Fibroblast of the aortic adventitia (primary cell): ENCODE results near the gene NOC2L. TPM values are rescaled to one million over a fixed set of nuclear protein-coding genes. Genes with fewer than 3 reads are reported as not detected.

Source experiments
- DNase-seq: peaks from one replicate; pipeline ENCODE4 v3.0.0-alpha.2; 2010; ENCODE audit warnings: low read depth
- H3K4me3 ChIP-seq: 2 replicates; pipeline ENCODE4 v1.5.1; 2011; ENCODE audit warnings: low read depth, mild to moderate bottlenecking, control low read depth, low read length, moderate library complexity
- total RNA-seq: library from RNA; depleted of rRNA; stranded (reverse); fragments of >200 nt; gene quantifications from 2 replicates; pipeline ENCODE4 v1.2.3, GENCODE V29; 2012; ENCODE audit warnings: low replicate concordance
- TF ChIP-seq, protein P1 (sequence below): IDR thresholded peaks from 2 replicates; pipeline ENCODE4 v1.5.1; 2011; ENCODE audit warnings: mild to moderate bottlenecking, low read length, control low read depth, inconsistent platforms; ENCODE audit not compliant: insufficient read depth

Gene NOC2L
- total RNA-seq, 1 donor: 54.1 TPM

DNA sequence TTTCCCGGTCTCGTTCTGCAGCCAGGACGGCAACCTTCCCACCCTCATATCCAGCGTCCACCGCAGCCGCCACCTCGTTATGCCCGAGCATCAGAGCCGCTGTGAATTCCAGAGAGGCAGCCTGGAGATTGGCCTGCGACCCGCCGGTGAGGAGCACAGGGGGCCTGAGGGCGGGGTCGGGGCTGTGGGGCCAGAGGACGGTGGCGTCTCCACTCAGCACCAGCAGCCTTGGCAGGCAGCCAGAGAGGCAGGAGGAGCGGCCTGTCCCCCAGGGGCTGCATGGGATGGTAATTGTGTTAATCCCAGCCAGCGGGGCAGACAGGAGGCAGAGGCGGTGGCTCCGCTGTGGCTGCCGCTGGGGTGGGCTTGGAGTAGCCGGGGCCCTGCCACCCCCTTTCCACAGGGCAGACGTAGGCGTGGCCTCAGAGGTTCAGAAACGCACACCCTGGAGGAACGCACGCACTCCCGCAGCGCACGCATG lies 23.3 kb downstream of the NOC2L start:
- no peak for DNase-seq
- TF ChIP-seq, protein P1, sequence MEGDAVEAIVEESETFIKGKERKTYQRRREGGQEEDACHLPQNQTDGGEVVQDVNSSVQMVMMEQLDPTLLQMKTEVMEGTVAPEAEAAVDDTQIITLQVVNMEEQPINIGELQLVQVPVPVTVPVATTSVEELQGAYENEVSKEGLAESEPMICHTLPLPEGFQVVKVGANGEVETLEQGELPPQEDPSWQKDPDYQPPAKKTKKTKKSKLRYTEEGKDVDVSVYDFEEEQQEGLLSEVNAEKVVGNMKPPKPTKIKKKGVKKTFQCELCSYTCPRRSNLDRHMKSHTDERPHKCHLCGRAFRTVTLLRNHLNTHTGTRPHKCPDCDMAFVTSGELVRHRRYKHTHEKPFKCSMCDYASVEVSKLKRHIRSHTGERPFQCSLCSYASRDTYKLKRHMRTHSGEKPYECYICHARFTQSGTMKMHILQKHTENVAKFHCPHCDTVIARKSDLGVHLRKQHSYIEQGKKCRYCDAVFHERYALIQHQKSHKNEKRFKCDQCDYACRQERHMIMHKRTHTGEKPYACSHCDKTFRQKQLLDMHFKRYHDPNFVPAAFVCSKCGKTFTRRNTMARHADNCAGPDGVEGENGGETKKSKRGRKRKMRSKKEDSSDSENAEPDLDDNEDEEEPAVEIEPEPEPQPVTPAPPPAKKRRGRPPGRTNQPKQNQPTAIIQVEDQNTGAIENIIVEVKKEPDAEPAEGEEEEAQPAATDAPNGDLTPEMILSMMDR: no peak
- no peak overlapping the region for H3K4me3 ChIP-seq

DNA sequence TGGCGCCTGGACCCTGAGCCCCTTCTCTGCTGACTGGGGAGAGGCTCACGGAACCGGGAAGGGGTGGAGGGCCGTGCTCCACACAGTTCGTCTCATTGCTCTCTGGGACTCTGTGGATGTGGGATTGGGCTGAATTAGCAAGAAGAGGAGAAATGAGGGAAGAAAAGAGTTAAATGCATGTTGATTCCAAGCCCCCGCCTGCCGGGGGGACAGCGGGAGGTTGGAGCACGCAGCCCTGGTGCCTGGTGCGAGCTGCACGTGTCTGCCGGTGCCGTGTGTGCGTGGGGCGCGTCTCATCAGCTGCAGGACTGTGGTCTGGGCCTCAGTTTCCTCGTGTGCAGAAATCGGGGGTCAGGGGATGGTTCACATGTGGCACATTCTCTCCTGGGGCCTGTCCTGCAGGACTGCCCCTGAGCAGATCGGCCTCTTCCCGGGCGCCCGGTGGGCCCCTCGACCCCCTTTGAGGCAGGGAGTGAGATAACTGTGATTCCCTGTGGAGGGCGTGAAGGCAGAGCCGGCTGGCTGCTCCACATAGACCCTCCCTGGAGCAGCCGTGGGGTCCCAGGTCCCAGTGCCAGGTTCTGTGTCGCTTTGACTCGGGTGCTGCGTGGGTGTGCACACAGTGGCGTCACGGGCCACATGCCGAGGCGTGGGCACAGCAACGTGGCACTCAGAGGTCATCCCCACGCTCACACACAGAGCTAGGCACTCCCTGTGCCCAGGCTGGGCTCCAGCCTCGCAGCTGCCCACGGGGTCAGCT lies 23.9 kb downstream of the NOC2L start:
- DNase-seq: no peak
- no peak overlapping the region for H3K4me3 ChIP-seq
- TF ChIP-seq, protein P1: no peak

DNA sequence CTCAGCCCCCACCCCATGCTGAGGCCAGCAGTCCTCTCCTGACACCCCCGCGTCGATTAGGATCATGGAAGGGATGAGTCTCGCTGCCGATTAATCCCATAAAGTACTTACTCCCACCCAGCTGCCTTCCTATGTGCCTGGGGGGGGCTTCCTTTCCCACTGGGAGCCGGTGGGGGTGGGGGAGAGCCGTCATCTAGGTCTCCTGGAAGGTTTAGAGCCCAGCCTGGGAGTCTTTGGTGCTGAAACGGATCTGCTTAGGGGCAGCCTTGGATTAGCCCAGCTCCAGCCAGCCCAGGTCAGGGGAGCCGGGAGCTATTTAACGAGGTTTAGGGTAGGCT lies 25.5 kb downstream of the NOC2L start:
- TF ChIP-seq, protein P1: no peak
- H3K4me3 ChIP-seq: no peak overlapping the region
- DNase-seq: no peak

DNA sequence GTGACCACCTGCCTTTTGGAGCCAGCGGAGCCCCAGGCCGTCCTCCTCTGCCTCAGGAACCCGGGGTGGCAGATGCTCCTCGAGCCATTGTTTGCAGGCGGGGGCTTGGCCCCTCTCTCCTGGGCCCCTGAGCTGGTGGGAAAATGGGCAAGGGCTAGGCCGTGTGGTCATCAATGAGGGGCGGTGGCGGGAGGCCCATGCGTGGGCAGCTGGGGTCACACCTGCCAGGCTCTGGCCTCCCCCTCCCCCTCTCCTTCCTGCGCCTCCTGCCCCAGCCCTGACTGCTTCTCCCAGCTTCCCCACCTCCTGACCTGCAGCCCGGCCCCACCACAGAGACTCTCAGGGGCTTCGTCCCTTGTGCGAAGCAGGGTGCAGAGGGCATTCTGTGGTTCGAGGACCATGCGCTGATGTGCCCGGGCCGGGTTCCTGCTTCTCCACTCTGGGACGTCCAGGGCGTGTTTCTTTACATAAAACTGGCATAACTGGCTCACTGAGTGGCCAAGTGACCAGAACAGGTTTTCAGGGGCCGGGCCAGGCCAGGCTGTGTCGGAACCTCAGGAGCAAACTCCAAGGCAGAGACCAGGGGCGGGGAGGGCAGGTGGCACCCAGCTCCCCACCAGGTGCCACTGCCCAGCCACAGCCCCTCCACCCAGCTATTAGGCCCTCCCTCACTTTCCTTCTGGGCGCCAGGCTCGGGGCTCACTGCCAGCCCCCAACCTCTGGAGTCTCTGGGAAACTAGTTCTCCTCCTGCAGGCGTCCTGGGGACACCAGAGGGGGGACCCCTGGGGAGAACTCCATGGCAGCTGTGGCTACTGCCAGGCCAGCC lies 26.1 kb downstream of the NOC2L start:
- no peak overlapping the region for H3K4me3 ChIP-seq
- no peak for DNase-seq
- TF ChIP-seq, protein P1: no peak

DNA sequence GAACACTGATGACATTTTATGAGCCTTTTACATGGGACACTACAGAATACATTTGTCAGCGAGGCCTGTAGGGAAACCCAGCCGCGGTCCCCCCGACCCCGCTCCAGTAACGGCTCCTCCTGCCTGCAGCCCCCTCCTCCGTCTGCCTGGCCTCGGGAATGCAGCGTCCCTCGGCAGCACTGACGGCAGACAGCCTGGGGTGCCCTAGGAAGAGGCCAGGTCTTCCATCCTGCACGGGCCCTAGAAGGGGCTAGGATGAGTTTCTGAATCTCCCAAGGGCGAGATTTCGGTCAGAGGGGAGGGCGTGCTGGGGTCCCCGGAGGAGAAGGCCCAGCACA lies 26.9 kb downstream of the NOC2L start:
- no peak for DNase-seq
- TF ChIP-seq, protein P1: no peak

DNA sequence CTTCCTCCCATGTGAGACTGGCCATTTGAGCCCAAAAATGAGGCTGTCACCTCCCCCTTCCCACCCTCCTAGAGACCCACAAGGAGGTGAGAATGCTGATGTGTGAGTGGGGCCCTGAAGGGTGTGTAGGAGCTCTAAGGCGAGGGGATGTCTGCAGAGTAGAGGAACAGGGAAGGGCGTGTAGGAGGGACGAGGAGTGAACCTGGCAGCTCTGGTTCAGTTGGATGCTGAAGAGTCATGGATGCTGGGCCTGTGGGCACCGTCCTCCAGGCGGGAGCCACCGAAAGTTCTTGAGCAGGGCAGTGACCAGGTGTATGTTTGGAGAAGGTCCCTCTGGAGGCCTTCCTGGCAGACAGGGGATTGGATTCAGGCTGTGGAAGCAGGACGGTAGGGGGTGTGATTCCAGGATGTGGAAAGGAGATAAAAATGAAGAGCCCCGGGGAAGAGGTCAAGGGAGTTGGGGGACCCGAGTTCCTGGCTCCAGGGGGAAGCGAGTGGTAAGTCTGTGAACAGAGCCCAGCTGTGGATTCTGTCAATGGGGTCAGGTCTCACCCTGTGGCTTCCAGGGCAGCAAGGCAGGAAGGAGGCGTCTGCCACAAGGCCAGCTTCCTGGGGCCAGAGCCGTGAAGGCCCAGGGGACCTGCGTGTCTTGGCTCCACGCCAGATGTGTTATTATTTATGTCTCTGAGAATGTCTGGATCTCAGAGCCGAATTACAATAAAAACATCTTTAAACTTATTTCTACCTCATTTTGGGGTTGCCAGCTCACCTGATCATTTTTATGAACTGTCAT lies 27.5 kb downstream of the NOC2L start:
- DNase-seq: no peak
- H3K4me3 ChIP-seq: no peak overlapping the region
- TF ChIP-seq, protein P1: no peak

More for the DNA sequence above, 26.9 kb downstream of the NOC2L start:
- H3K4me3 ChIP-seq: no peak overlapping the region
